Measurements from ENCODE around the gene ABCC1.
"Not testable (repeated sequence)": the region's sequence is repeated elsewhere in the genome, so short reads cannot be mapped to it uniquely, and the experiment has no call there.

Gene ABCC1

DNA sequence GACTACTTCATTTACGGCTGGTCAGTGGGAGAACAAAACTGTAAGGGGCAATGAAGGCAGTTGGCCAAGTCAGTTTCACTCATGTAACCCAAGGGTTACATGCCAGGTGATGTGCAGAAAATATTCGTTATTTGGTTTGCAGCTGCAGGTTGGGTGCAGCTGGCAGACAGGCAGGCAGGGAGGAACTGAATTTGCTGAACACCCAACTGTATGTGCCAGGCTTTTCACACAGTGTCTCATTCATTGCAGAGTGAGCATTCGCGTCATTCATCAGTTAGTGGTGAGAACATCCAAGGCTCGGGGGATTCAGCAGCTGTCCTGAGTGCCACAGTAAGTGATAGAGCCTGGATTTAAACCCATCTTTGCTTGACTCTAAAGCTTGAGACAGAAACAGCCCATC is 214.2 kb downstream of the ABCC1 start:
- no peak for DNase-seq

DNA sequence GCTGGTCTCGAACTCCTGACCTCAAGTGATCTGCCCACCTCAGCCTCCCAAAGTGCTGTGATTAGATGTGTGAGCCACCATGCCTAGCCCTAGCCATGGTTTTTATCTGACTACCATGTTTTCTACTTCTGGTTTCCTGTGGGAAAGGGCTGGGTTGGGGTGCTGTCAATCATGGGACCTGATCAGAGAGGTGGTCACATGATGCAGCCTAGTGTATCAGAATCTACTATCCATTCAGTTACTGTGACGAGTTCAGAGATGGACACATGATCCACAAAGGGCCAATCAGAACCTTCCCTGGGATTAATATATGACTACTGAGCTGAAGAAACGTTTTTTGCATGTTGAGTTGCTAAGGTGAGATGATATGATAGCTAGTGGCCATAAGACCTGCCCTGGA is 214.8 kb downstream of the ABCC1 start:
- DNase-seq = no peak

DNA sequence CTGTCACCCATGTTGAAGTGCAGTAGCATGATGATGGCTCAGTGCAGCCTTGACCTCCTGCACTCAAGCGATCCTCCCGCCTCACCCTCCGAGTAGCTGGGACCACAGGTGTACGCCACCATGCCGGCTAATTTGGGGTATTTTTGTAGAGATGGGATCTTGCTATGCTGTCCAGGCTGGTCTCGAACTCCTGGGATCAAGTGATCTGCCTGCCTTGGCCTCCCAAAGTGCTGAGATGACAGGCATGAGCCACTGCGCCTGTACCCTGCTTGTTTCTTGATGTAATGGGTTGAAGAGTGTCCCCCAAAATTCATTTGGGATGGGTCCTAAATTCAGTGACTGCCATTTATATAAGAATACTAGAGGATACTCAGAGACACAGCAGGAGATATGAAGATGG is 216.7 kb downstream of the ABCC1 start:
- no peak for DNase-seq

DNA sequence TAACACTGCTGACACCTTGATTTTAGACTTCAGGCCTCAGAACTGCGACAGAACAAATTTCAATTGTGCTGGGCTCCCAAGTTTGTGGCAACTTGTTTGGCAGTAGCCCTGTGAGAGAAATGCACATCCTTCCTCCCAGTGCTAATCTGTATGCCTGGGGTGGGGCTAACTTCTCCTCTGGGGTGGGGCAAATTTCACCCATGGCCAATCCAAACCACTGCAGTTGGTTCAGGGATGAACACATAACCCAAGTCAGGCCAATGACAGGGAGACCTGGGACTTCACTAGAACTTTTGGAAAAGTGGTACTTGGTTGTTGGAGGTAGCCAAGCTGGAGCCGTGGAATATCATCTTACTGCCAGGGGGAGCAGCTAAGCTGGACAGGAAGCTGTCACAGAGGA is 217.5 kb downstream of the ABCC1 start:
- no peak for DNase-seq

DNA sequence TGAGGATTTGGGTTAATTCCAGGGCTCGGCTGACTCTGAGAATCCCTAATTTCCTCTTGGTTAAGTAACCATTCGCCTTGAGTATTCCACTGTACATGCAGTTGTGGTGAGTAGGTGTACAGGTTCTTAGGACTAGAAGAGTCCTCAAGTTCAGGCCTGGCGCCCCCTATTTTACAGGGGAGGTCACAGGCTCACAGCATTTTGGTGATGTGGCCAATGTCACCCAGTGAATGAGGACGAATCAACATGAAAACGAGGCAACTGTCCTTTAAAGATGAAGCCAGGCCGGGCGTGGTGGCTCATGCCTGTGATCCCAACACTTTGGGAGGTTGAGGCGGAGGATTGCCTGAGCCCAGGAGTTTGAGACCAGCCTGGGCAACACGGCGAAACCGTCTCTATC is 218.5 kb downstream of the ABCC1 start:
- no peak for DNase-seq

DNA sequence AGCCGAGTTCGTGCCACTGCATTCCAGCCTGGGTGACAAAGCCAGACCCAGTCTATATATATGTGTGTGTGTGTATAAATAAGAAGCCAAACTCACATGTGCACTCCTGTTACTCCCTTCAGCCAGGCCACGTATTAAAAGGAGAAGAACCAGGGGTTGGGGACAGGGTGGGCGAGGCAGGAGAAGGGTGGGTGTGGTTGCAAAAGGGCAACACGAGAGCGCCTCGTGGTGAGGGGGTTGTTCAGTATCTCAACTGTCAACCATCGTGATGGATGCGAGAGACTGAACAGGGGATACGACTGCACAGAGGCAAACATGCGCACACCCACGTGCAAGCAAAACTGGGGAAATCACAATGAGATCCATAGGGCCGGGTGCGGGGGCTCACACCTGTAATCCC is 219.0 kb downstream of the ABCC1 start:
- no peak for DNase-seq

GRCh38 chr16:16169615-16170014 is 220.2 kb downstream of the ABCC1 start:
- no peak for DNase-seq

- no peak for DNase-seq
Observed at GRCh38 chr16:16171332-16171919, 222.0 kb downstream of the ABCC1 start.

- DNase-seq = no peak
Observed at GRCh38 chr16:16172991-16173390, 223.6 kb downstream of the ABCC1 start.

GRCh38 chr16:16175296-16175695 is 225.9 kb downstream of the ABCC1 start:
- no peak for DNase-seq

DNA sequence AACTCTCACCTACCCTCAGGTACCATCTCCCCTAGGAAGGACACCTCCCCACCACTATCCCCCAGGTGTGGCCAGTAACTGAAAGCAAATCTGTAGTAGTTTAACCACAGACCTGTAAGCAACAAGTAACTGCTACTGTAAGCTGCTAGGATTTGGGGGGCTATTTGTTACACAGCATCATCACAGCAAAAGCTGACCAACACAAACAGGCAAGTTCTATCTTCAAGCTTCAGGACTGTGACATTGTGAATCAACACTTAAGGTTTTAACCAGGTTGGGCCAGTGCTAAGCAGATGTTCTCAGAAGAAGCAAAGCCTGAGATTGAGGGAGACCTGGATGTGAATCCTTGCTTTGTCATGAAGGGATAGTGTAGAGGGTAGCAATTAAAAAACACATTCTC is 226.9 kb downstream of the ABCC1 start:
- DNase-seq = no peak

DNA sequence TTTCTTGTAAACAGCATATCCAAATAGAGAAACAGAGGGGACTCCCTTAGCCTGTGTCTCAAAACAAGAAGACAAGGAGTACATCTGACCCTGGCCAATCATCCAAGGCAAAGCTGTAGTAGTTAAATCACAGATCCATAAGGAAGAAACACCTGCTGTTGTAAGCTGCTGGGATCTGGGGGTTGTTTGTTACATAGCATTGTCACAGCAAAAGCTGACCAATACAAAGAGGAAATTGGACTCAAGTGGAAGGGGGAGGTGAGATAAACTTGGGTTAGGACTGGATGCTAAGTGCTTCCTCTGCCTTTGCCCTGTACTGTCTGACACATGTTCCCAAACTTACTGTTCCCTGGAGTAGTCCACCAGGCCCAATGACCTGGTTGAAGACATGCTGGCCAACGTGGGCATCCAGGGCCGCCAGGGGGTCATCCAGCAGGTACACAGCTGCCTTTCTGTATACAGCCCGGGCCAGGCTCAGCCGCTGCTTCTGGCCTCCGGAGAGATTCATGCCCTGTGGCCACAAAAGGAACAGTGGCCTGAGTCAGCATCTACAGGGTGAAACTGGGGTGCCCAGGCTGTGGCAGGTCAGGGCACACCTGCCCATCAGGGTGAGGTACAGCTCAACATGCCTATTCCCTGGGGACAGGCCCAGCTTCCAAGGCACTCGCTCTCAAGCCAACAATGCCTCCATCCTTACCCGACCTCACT is 229.2 kb downstream of the ABCC1 start:
- DNase-seq = no peak

GRCh38 chr16:16181748-16182147 is 232.3 kb downstream of the ABCC1 start:
- DNase-seq = not testable (repeated sequence)

- DNase-seq = no peak
Observed at GRCh38 chr16:16182918-16183317, 233.5 kb downstream of the ABCC1 start.

DNA sequence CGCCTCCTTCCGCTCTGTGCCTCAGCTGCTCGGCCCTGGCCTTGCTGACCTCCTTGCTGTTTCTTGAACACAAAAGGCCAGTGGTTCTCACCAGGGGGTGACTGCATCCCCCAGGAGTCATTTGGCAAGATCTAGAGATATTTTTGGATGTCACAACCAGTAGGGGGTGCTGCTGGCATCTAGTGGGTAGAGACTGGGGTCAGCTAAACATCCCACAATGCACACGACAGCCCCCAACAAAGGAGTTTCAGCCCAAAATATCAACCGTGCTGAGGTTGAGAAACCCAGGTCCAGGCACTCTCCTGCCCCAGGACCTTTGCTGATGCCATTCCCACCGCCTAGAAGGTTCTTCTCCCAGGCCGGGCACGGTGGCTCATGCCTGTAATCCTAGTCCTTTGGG is 234.1 kb downstream of the ABCC1 start:
- no peak for DNase-seq

- no peak for DNase-seq
Observed at GRCh38 chr16:16184594-16184993, 235.2 kb downstream of the ABCC1 start.

DNA sequence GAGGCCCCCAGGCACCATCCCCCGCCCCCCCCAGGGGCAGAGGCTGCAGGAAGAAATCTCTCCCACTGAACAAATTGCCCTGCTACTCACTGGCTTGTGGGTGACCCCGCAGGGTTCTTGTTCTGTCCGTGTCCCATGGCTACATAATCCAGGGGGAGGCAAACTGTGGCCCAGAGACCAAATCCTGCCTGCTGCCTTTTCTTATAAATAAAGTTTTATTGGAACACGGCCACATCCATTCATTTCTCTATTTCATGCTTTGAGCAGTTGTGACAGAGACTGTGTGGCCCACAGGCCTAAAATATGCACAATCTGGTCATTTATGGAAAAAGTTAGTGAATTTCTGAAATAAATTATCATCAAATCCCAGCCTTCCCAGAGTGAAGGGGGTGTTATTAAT is 235.7 kb downstream of the ABCC1 start:
- no peak for DNase-seq

GRCh38 chr16:16186820-16187219 is 237.4 kb downstream of the ABCC1 start:
- no peak for DNase-seq

DNA sequence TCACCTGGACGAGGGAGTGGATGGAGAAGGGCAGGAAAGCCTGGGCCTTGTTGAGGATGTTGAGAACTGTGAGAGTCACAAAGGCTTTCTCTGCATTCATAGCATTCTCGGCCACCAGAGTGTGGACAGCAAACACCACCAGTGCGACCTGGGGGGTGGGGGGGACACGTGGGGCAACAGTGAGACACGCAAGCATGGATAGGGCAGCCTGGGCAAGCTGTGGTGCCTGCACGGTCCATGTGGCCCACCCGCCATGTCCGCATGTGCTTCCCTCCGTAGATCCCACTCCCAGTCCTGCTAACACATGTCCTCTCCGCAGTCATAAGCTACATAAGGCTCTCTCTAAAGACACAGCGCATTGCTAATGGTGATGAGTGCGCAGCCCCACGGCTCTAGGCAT is 239.4 kb downstream of the ABCC1 start:
- DNase-seq = no peak

- DNase-seq = no peak
Observed at GRCh38 chr16:16189842-16190241, 240.4 kb downstream of the ABCC1 start.

GRCh38 chr16:16190546-16190945 is 241.1 kb downstream of the ABCC1 start:
- DNase-seq = no peak

GRCh38 chr16:16190966-16191365 is 241.6 kb downstream of the ABCC1 start:
- not testable (repeated sequence) for DNase-seq

DNA sequence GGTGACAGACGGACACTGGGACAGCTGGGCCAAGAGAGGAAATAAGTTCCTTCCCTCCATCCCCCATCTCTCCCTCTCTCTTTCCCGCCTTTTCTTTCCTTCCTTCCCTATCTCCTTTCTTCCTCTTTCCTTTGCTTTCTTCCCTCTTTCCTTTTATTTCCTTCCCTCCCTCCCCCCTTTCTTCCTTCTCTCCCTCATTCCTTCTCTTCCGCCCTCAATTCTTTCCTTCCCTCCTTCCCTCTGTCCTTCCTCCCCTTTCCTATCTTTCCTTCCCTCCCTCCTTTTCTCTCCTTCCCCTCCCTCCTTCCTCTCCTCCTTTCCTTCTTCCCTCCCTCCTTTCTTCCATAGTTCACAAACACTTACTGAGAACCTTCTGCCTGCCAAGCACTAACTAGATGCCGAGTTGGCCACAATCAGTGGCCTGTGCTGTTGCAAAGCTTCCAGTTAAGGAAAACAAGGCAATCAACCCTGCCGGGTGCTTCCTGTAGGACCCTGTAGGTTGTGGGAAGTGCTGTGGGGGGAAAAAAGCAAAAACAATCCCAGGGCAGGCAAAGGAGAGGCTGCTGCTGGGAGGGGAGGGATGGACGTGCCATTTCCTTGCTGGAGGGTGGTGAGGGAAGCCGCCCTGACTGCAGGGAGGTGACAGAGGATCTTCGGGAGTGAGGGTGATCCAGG is 242.2 kb downstream of the ABCC1 start:
- DNase-seq = no peak

Data from CD4-positive, alpha-beta T cell treated with Interleukin-1 beta for 1 hour (primary cell).